Hematopoietic multipotent progenitor cell treated with erythropoietin and hydrocortisone succinate and interleukin-3 and kit ligand, for 4 days (in vitro differentiated cells): ENCODE measurements around the gene COL20A1.

Experiments
- DNase-seq: peaks from one replicate; pipeline ENCODE4 v3.0.0-alpha.2; 2015

COL20A1 gene

GRCh38 chr20:63261060-63261794 lies 31.8 kb upstream of the COL20A1 start:
- DNase-seq: no peak

GRCh38 chr20:63261795-63262528 lies 31.0 kb upstream of the COL20A1 start:
- no peak for DNase-seq

GRCh38 chr20:63262836-63263235 lies 30.1 kb upstream of the COL20A1 start:
- no peak for DNase-seq

- no peak for DNase-seq
Observed at GRCh38 chr20:63264000-63264399, 29.0 kb upstream of the COL20A1 start.

GRCh38 chr20:63264519-63264918 lies 28.5 kb upstream of the COL20A1 start:
- DNase-seq: no peak

- DNase-seq: no peak
Observed at GRCh38 chr20:63265891-63266515, 27.0 kb upstream of the COL20A1 start.

- DNase-seq: no peak
Observed at GRCh38 chr20:63267691-63268090, 25.3 kb upstream of the COL20A1 start.

- no peak for DNase-seq
Observed at GRCh38 chr20:63268256-63268655, 24.7 kb upstream of the COL20A1 start.

GRCh38 chr20:63268671-63269439 lies 24.1 kb upstream of the COL20A1 start:
- DNase-seq: no peak

GRCh38 chr20:63269724-63270123 lies 23.3 kb upstream of the COL20A1 start:
- no peak for DNase-seq

GRCh38 chr20:63270606-63271325 lies 22.2 kb upstream of the COL20A1 start:
- DNase-seq: no peak

- peak; percentile 95 for DNase-seq
Observed at GRCh38 chr20:63272105-63273058, 20.6 kb upstream of the COL20A1 start, which contains the start of gene ARFGAP1. Gene ARFGAP1 (plus strand): TSS chr20:63272813. CDS start chr20:63275581, 2,768 bp downstream.

GRCh38 chr20:63273059-63273579 lies 19.9 kb upstream of the COL20A1 start:
- DNase-seq: no peak

- no peak for DNase-seq
Observed at GRCh38 chr20:63273635-63274380, 19.2 kb upstream of the COL20A1 start.

- no peak for DNase-seq
Observed at GRCh38 chr20:63274381-63275228, 18.4 kb upstream of the COL20A1 start.

- no peak for DNase-seq
Observed at GRCh38 chr20:63275825-63276224, 17.2 kb upstream of the COL20A1 start.

GRCh38 chr20:63276956-63277355 lies 16.0 kb upstream of the COL20A1 start:
- DNase-seq: no peak

- no peak for DNase-seq
Observed at GRCh38 chr20:63277466-63278272, 15.3 kb upstream of the COL20A1 start.
